IMR-90 (cell line): ENCODE results near the gene MAP2K5. TPM values are rescaled to one million over a fixed set of nuclear protein-coding genes. Genes with fewer than 3 reads are reported as not detected.

Experiments
- ATAC-seq: fragments of 200-7000 bp; cut with Tn5 transposase; 2 replicates; pipeline ENCODE4 v1.9.1; 2020; ENCODE audit warnings: low read depth, mild to moderate bottlenecking, moderate library complexity
- BruUV-seq: library from RNA; stranded (reverse); fragments of 400-500 nt; replicated peaks from 2 replicates; lab custom pipeline; 2021; lab: Mats Ljungman, UMichigan
- CTCF ChIA-PET: fragments of 300-600 bp; formaldehyde crosslinking; extraction: SDS; loops from one replicate; lab custom pipeline; 2021; ENCODE audit warnings: antibody characterized with exemption; lab: Yijun Ruan, JAX
- POLR2A ChIA-PET: fragments of 300-600 bp; sonication (Branson Sonifier 250); formaldehyde crosslinking; loops from one replicate; lab custom pipeline; 2022; ENCODE audit warnings: antibody characterized with exemption; ENCODE audit not compliant: unreplicated experiment; lab: Charles Lee
- DNase-seq: peaks from one replicate; pipeline ENCODE4 v3.0.0; 2013
- H2AFZ ChIP-seq: replicated peaks from 2 replicates; pipeline ENCODE3; 2013; ENCODE audit warnings: low read length, mild to moderate bottlenecking; ENCODE audit not compliant: poor library complexity
- H2AK5ac ChIP-seq: 2 replicates; pipeline ENCODE4 v1.6.1; 2013; ENCODE audit warnings: low read depth, low read length, inconsistent platforms
- H2AK9ac ChIP-seq: replicated peaks from 2 replicates; pipeline ENCODE3; 2013; ENCODE audit warnings: mild to moderate bottlenecking, low read depth, low read length, moderate library complexity; ENCODE audit not compliant: poor library complexity
- H2BK120ac ChIP-seq: 2 replicates; pipeline ENCODE4 v1.6.1; 2013; ENCODE audit warnings: low read depth, low read length, inconsistent platforms
- H2BK15ac ChIP-seq: 3 replicates; pipeline ENCODE4 v1.6.1; 2013; ENCODE audit warnings: low read depth, low read length, inconsistent platforms
- H2BK20ac ChIP-seq: 2 replicates; pipeline ENCODE4 v1.6.1; 2013; ENCODE audit warnings: low read depth, mild to moderate bottlenecking, inconsistent platforms, low read length, moderate library complexity
- H2BK5ac ChIP-seq: 2 replicates; pipeline ENCODE4 v1.6.1; 2013; ENCODE audit warnings: mild to moderate bottlenecking, low read depth, low read length, inconsistent platforms; ENCODE audit not compliant: poor library complexity, severe bottlenecking
- H3K14ac ChIP-seq: replicated peaks from 2 replicates; pipeline ENCODE4 v1.6.1; 2013; ENCODE audit warnings: low read depth, low read length, inconsistent platforms
- H3K18ac ChIP-seq: 2 replicates; pipeline ENCODE4 v1.6.1; 2013; ENCODE audit warnings: low read depth, low read length, control low read depth
- H3K23ac ChIP-seq: 2 replicates; pipeline ENCODE4 v1.6.1; 2013; ENCODE audit warnings: low read depth, low read length, inconsistent platforms
- H3K27ac ChIP-seq: 2 replicates; pipeline ENCODE4 v1.5.1; 2013; ENCODE audit warnings: mild to moderate bottlenecking, control low read depth, low read length; ENCODE audit not compliant: insufficient read depth
- H3K27me3 ChIP-seq: 2 replicates; pipeline ENCODE4 v1.6.1; 2013; ENCODE audit warnings: low read length; ENCODE audit not compliant: control insufficient read depth, insufficient read depth
- H3K36me3 ChIP-seq: 2 replicates; pipeline ENCODE4 v1.6.1; 2013; ENCODE audit warnings: low read length, mixed read lengths; ENCODE audit not compliant: control insufficient read depth, insufficient read depth
- H3K4ac ChIP-seq: 2 replicates; pipeline ENCODE4 v1.6.1; 2013; ENCODE audit warnings: low read depth, low read length, inconsistent platforms
- H3K4me1 ChIP-seq: 2 replicates; pipeline ENCODE4 v1.6.1; 2013; ENCODE audit warnings: low read length, mixed read lengths; ENCODE audit not compliant: control insufficient read depth, insufficient read depth
- H3K4me2 ChIP-seq: 2 replicates; pipeline ENCODE4 v1.6.1; 2013; ENCODE audit warnings: low read depth, mild to moderate bottlenecking, control low read depth, low read length, moderate library complexity
- H3K4me3 ChIP-seq: 2 replicates; pipeline ENCODE4 v1.5.1; 2013; ENCODE audit warnings: low read depth, mild to moderate bottlenecking, control low read depth, low read length, moderate library complexity; ENCODE audit not compliant: insufficient read depth
- H3K56ac ChIP-seq: 2 replicates; pipeline ENCODE4 v1.6.1; 2013; ENCODE audit warnings: low read length, inconsistent platforms; ENCODE audit not compliant: insufficient read depth; ENCODE audit errors: extremely low read depth
- H3K79me1 ChIP-seq, 2 experiments: 2 replicates each; pipeline ENCODE4 v1.6.1; 2013; ENCODE audit warnings: low read length in 2 of 2, inconsistent platforms in 1 of 2, low read depth in 1 of 2
- H3K9ac ChIP-seq: 2 replicates; pipeline ENCODE4 v1.6.1; 2013; ENCODE audit warnings: low read depth, low read length, control low read depth
- H3K9me1 ChIP-seq: 2 replicates; pipeline ENCODE4 v1.6.1; 2013; ENCODE audit warnings: low read length, inconsistent platforms; ENCODE audit not compliant: insufficient read depth
- H3K9me3 ChIP-seq: 2 replicates; pipeline ENCODE4 v1.6.1; 2013; ENCODE audit warnings: low read length; ENCODE audit not compliant: control insufficient read depth, insufficient read depth
- H4K20me1 ChIP-seq: 2 replicates; pipeline ENCODE4 v1.6.1; 2013; ENCODE audit warnings: low read length, inconsistent platforms; ENCODE audit not compliant: insufficient read depth
- H4K5ac ChIP-seq: 2 replicates; pipeline ENCODE4 v1.6.1; 2013; ENCODE audit warnings: mild to moderate bottlenecking, low read depth, low read length, control low read depth
- H4K8ac ChIP-seq, 2 experiments: 2 replicates each; pipeline ENCODE4 v1.6.1; 2013; ENCODE audit warnings: low read depth in 2 of 2, low read length in 2 of 2, control low read depth in 1 of 2, inconsistent platforms in 1 of 2
- H4K91ac ChIP-seq: 2 replicates; pipeline ENCODE4 v1.6.1; 2013; ENCODE audit warnings: low read depth, low read length, inconsistent platforms; ENCODE audit not compliant: insufficient read depth
- BHLHE40 ChIP-seq: fragments of 150-350 bp; IDR thresholded peaks from 2 replicates; pipeline ENCODE4 v1.6.1; 2016; ENCODE audit warnings: mild to moderate bottlenecking, low read depth, low read length
- CEBPB ChIP-seq: IDR thresholded peaks from 2 replicates; pipeline ENCODE4 v1.6.1; 2012; ENCODE audit warnings: low read depth, low read length, improper control_type of control experiment
- CHD1 ChIP-seq: IDR thresholded peaks from 2 replicates; pipeline ENCODE4 v1.6.1; 2012; ENCODE audit warnings: low read depth, low read length, improper control_type of control experiment
- CTCF ChIP-seq: conservative IDR thresholded peaks from 2 replicates; pipeline ENCODE4 v1.5.1; 2012; ENCODE audit warnings: mild to moderate bottlenecking, low read depth, low read length, improper control_type of control experiment
- ELK1 ChIP-seq: fragments of 150-350 bp; IDR thresholded peaks from 2 replicates; pipeline ENCODE4 v1.6.1; 2016; ENCODE audit warnings: low read depth, mild to moderate bottlenecking, low read length, moderate library complexity, borderline replicate concordance
- FOS ChIP-seq: fragments of 150-350 bp; IDR thresholded peaks from 2 replicates; pipeline ENCODE4 v1.6.1; 2016; ENCODE audit warnings: low read depth, low read length
- MAFK ChIP-seq: IDR thresholded peaks from 2 replicates; pipeline ENCODE4 v1.6.1; 2012; ENCODE audit warnings: low read depth, low read length, improper control_type of control experiment
- MAZ ChIP-seq: IDR thresholded peaks from 2 replicates; pipeline ENCODE4 v1.6.1; 2012; ENCODE audit warnings: low read depth, mild to moderate bottlenecking, low read length, improper control_type of control experiment, moderate library complexity, borderline replicate concordance
- MXI1 ChIP-seq: IDR thresholded peaks from 2 replicates; pipeline ENCODE4 v1.6.1; 2012; ENCODE audit warnings: low read depth, mild to moderate bottlenecking, low read length, moderate library complexity, borderline replicate concordance
- NFE2L2 ChIP-seq: fragments of 150-350 bp; IDR thresholded peaks from 2 replicates; pipeline ENCODE4 v1.6.1; 2016; ENCODE audit warnings: low read depth, mild to moderate bottlenecking, low read length
- POLR2A ChIP-seq: IDR thresholded peaks from 2 replicates; pipeline ENCODE4 v1.6.1; 2012; ENCODE audit warnings: mild to moderate bottlenecking, low read depth, low read length
- RAD21 ChIP-seq: IDR thresholded peaks from 2 replicates; pipeline ENCODE4 v1.6.1; 2012; ENCODE audit warnings: low read length, improper control_type of control experiment
- RCOR1 ChIP-seq: IDR thresholded peaks from 2 replicates; pipeline ENCODE4 v1.6.1; 2012; ENCODE audit warnings: mild to moderate bottlenecking, low read length, improper control_type of control experiment; ENCODE audit not compliant: insufficient replicate concordance
- RFX5 ChIP-seq: IDR thresholded peaks from 2 replicates; pipeline ENCODE4 v1.8.0; 2012; ENCODE audit warnings: low read depth, mild to moderate bottlenecking, low read length, moderate library complexity
- SMC3 ChIP-seq: fragments of 150-350 bp; IDR thresholded peaks from 2 replicates; pipeline ENCODE4 v1.6.1; 2016; ENCODE audit warnings: low read depth, mild to moderate bottlenecking, antibody characterized with exemption, low read length, moderate library complexity
- USF2 ChIP-seq: fragments of 150-350 bp; IDR thresholded peaks from 2 replicates; pipeline ENCODE4 v1.6.1; 2017; ENCODE audit warnings: mild to moderate bottlenecking, antibody characterized with exemption, low read length, low read depth
- WGBS, 2 experiments: methylation state at CpG; one replicate each; pipeline versions ENCODE4 v1.1.5 to v1.1.7; 2013; ENCODE audit warnings: missing lambda C conversion rate in 2 of 2; ENCODE audit not compliant: insufficient read length in 1 of 2; ENCODE audit errors: extremely low coverage in 2 of 2; 5-methylcytosine and 5-hydroxymethylcytosine counted together
- dilution Hi-C: fragments of 300-500 bp; cut with HindIII; formaldehyde crosslinking; loops from one replicate; pipeline ENCODE4 v1.14.3; 2018; ENCODE audit warnings: low sequenced_read_pairs; ENCODE audit not compliant: unreplicated experiment
- in situ Hi-C: fragments of 300-500 bp; cut with MboI; formaldehyde crosslinking; loops from 3 replicates; pipeline ENCODE4 v1.14.3; 2019; ENCODE audit warnings: low sequenced_read_pairs, inconsistent platforms, mixed read lengths
- intact Hi-C: fragments of 100-400 bp; cut with micrococcal nuclease; formaldehyde crosslinking; loops from 2 replicates; pipeline ENCODE4 v1.10.0; 2022
- polyA plus RNA-seq, 3 experiments: library from polyadenylated mRNA; depleted of rRNA; stranded (reverse); fragments of >200 nt; gene quantifications; 2 replicates each; pipeline ENCODE4 v1.2.3, GENCODE V29; 2012; ENCODE audit warnings: low replicate concordance in 1 of 3
- total RNA-seq: library from RNA; depleted of rRNA; stranded (reverse); fragments of >200 nt; gene quantifications from 2 replicates; pipeline ENCODE4 v1.2.3, GENCODE V29; 2012

The MAP2K5 gene
- total and polyA plus RNA-seq, 2 of the 4 experiments (the other 2 are of a cell fraction): 1.6 to 6.1 TPM

GRCh38 chr15:67585681-67586080 lies 43.2 kb downstream of the MAP2K5 start:
- no peak overlapping the region for H3K9ac ChIP-seq
- peaks cover 12% of the 10 kb centered on the region for H3K36me3 ChIP-seq
- H3K14ac ChIP-seq: no peak overlapping the region
- no peak overlapping the region for H2AFZ ChIP-seq
- dilution Hi-C loops: no loop called here
- no peaks in the 10 kb centered on the region for H3K27me3 ChIP-seq
- 100% methylated on average over 1 of the region's 4 CpGs; no CpG with 5 or more reads in 1 of the 2 experiments for WGBS, 2 experiments
- no peak overlapping the region for H3K4me2 ChIP-seq
- in situ Hi-C loops: no loop called here
- no peaks in the 10 kb centered on the region for H3K79me1 ChIP-seq
- ChIA-PET POLR2A (no interaction called here), CTCF (no interaction called here)
- no peak overlapping the region for H3K23ac ChIP-seq
- H2BK120ac ChIP-seq: no peak overlapping the region
- H4K8ac ChIP-seq: no peak overlapping the region
- no peak overlapping the region for H4K91ac ChIP-seq
- no peak overlapping the region for H3K4ac ChIP-seq
- H3K18ac ChIP-seq: no peak overlapping the region
- H4K5ac ChIP-seq: no peak overlapping the region
- no peak overlapping the region for H2AK9ac ChIP-seq
- intact Hi-C loops: no loop called here
- no peaks in the 10 kb centered on the region for H3K9me3 ChIP-seq
- H3K27ac ChIP-seq: no peak overlapping the region
- H3K9me1 ChIP-seq: no peaks in the 10 kb centered on the region
- no peak overlapping the region for H2BK20ac ChIP-seq
- DNase-seq (no peak), ATAC-seq (no peak)
- no peak overlapping the region for H2BK15ac ChIP-seq
- no peak overlapping the region for H3K56ac ChIP-seq
- no TSS peak for BruUV-seq
- TF ChIP-seq MAZ: no peak
- no peak for TF ChIP-seq RFX5
- TF ChIP-seq CEBPB: no peak
- no peak for TF ChIP-seq FOS
- no peak for TF ChIP-seq MAFK
- no peak for TF ChIP-seq RCOR1
- no peak for TF ChIP-seq ELK1
- TF ChIP-seq CTCF: no peak
- no peak for TF ChIP-seq RAD21
- TF ChIP-seq CHD1: no peak
- TF ChIP-seq SMC3: no peak
- TF ChIP-seq BHLHE40: no peak
- no peak for TF ChIP-seq NFE2L2
- no peak for TF ChIP-seq USF2
- no peak for TF ChIP-seq POLR2A
- no peak for TF ChIP-seq MXI1
- no peak overlapping the region for H2AK5ac ChIP-seq
- no peak overlapping the region for H2BK5ac ChIP-seq
- no peaks in the 10 kb centered on the region for H4K20me1 ChIP-seq
- H3K4me3 ChIP-seq: no peak overlapping the region
- no peaks in the 10 kb centered on the region for H3K4me1 ChIP-seq
